Duodenal mucosa (tissue), 2 donors: Measurements from ENCODE around the gene ERCC6L2.

Source experiments
- H3K27ac ChIP-seq: one replicate; pipeline ENCODE4 v1.7.0; 2013; ENCODE audit warnings: low read depth, low read length
- H3K27me3 ChIP-seq, 2 donors: one replicate each; pipeline ENCODE4 v1.7.0; 2013; ENCODE audit warnings: low read length in 2 of 2, control low read depth in 1 of 2; ENCODE audit not compliant: insufficient read depth in 2 of 2, control insufficient read depth in 1 of 2
- H3K36me3 ChIP-seq, 2 donors: one replicate each; pipeline ENCODE4 v1.7.0; 2013; ENCODE audit warnings: low read length in 2 of 2, control low read depth in 1 of 2; ENCODE audit not compliant: insufficient read depth in 2 of 2, control insufficient read depth in 1 of 2
- H3K4me1 ChIP-seq, 2 donors: one replicate each; pipeline ENCODE4 v1.7.0; 2013; ENCODE audit warnings: low read length in 2 of 2, control low read depth in 1 of 2; ENCODE audit not compliant: insufficient read depth in 2 of 2, control insufficient read depth in 1 of 2
- H3K4me3 ChIP-seq, 2 donors: one replicate each; pipeline ENCODE4 v1.7.0; 2013; ENCODE audit warnings: low read length in 2 of 2, low read depth in 1 of 2
- H3K9ac ChIP-seq, 2 donors: one replicate each; pipeline ENCODE4 v1.7.0; 2013; ENCODE audit warnings: low read length in 2 of 2, low read depth in 1 of 2
- H3K9me3 ChIP-seq, 2 donors: one replicate each; pipeline ENCODE4 v1.7.0; 2013; ENCODE audit warnings: low read length in 2 of 2, control low read depth in 1 of 2; ENCODE audit not compliant: control insufficient read depth in 1 of 2

ERCC6L2 gene

GRCh38 chr9:95839012-95839411 lies 36.5 kb upstream of the ERCC6L2 start:
- H3K9me3 ChIP-seq = no peaks in the 10 kb centered on the region

GRCh38 chr9:95840074-95840473 lies 35.4 kb upstream of the ERCC6L2 start:
- no peak overlapping the region for H3K9ac ChIP-seq
- H3K4me1 ChIP-seq = no peaks in the 10 kb centered on the region
- H3K4me3 ChIP-seq = no peak overlapping the region
- no peaks in the 10 kb centered on the region for H3K36me3 ChIP-seq
- H3K9me3 ChIP-seq = no peaks in the 10 kb centered on the region
- H3K27ac ChIP-seq = no peak overlapping the region
- H3K27me3 ChIP-seq = no peaks in the 10 kb centered on the region

More at GRCh38 chr9:95839012-95839411, 36.5 kb upstream of the ERCC6L2 start:
- Histone ChIP-seq H3K27ac (no peak overlapping the region), H3K9ac (no peak overlapping the region), H3K27me3 (no peaks in the 10 kb centered on the region), H3K4me3 (no peak overlapping the region), H3K36me3 (no peaks in the 10 kb centered on the region), H3K4me1 (no peaks in the 10 kb centered on the region)

DNA sequence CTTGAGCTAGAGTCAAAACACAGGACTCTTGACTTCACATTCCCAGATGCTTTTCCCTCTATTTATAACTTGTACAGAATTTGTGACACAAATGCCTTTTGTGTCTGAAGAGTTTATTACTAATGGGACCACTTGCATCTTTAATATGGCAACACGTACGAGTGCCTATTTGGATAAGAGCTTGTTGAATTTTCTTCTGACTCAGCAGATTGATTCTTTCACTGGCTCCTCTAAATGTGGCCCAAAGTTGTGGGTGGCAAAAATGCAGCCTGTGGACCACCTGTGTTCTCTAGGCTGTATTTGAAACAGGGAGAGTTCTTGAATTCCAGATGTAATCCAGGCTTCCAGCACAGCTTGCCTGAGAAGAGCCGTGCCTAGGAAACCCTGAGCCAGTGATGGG lies 34.1 kb upstream of the ERCC6L2 start:
- Histone ChIP-seq H3K9ac (no peak overlapping the region), H3K4me3 (no peak overlapping the region), H3K27ac (no peak overlapping the region), H3K4me1 (no peaks in the 10 kb centered on the region), H3K36me3 (no peaks in the 10 kb centered on the region), H3K27me3 (no peaks in the 10 kb centered on the region), H3K9me3 (no peaks in the 10 kb centered on the region)

DNA sequence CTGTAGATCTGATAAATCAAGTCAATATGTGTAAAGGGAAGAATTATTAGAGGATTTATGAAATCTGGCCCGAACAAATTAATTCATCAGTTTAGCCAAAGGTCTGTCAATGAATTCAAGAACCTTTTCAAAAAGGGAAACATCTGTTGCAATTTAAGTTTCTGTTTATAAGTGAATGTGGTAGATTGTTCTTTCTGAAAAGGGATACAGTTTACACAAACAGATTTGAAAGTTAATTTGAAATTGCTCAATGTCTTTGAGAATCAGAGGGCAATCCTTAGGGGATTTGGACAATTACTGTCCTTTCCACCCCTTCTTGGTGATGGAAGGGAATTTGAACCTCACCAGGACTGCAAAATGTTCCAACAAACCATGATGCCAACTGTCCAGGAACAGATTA lies 29.7 kb upstream of the ERCC6L2 start:
- H3K9ac ChIP-seq = no peak overlapping the region

DNA sequence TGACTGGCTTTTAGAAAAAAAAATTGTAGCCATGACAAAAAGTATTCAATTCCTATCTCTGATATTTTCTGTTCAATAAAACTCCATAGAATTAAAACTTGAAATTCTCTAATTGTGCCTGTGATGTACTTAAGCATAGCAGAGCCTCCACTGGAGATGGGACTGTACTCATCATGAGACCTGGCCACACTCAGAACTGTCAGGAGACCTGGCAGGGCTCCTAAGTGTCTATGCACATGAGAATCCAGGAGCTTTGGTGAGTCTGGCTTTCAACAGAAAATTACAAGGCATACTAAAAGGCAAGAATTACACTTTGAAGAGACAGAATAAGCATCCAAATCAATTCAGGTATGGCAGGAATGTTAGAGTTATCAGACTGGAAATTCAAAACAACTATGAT lies 26.7 kb upstream of the ERCC6L2 start:
- Histone ChIP-seq H3K9ac (no peak overlapping the region), H3K4me1 (no peaks in the 10 kb centered on the region), H3K4me3 (no peak overlapping the region), H3K36me3 (no peaks in the 10 kb centered on the region), H3K27ac (no peak overlapping the region), H3K27me3 (no peaks in the 10 kb centered on the region), H3K9me3 (no peaks in the 10 kb centered on the region)

More for the DNA sequence above, 29.7 kb upstream of the ERCC6L2 start:
- Histone ChIP-seq H3K27me3 (no peaks in the 10 kb centered on the region), H3K4me3 (no peak overlapping the region), H3K27ac (no peak overlapping the region), H3K4me1 (no peaks in the 10 kb centered on the region), H3K9me3 (no peaks in the 10 kb centered on the region), H3K36me3 (no peaks in the 10 kb centered on the region)

GRCh38 chr9:95852059-95853032 lies 23.1 kb upstream of the ERCC6L2 start:
- H3K9me3 ChIP-seq = no peaks in the 10 kb centered on the region
- H3K9ac ChIP-seq = no peak overlapping the region
- H3K4me3 ChIP-seq = no peak overlapping the region
- H3K36me3 ChIP-seq = no peaks in the 10 kb centered on the region
- H3K4me1 ChIP-seq = no peaks in the 10 kb centered on the region
- H3K27me3 ChIP-seq = no peaks in the 10 kb centered on the region
- H3K27ac ChIP-seq = no peak overlapping the region

GRCh38 chr9:95854386-95855020 lies 21.0 kb upstream of the ERCC6L2 start:
- no peak overlapping the region for H3K27ac ChIP-seq
- no peaks in the 10 kb centered on the region for H3K36me3 ChIP-seq
- no peaks in the 10 kb centered on the region for H3K9me3 ChIP-seq
- H3K9ac ChIP-seq = no peak overlapping the region
- no peaks in the 10 kb centered on the region for H3K27me3 ChIP-seq
- no peak overlapping the region for H3K4me3 ChIP-seq
- no peaks in the 10 kb centered on the region for H3K4me1 ChIP-seq

GRCh38 chr9:95855961-95856360 lies 19.5 kb upstream of the ERCC6L2 start:
- Histone ChIP-seq H3K9ac (no peak overlapping the region), H3K9me3 (no peaks in the 10 kb centered on the region), H3K36me3 (no peaks in the 10 kb centered on the region), H3K27me3 (no peaks in the 10 kb centered on the region), H3K4me1 (no peaks in the 10 kb centered on the region), H3K27ac (no peak overlapping the region), H3K4me3 (no peak overlapping the region)

DNA sequence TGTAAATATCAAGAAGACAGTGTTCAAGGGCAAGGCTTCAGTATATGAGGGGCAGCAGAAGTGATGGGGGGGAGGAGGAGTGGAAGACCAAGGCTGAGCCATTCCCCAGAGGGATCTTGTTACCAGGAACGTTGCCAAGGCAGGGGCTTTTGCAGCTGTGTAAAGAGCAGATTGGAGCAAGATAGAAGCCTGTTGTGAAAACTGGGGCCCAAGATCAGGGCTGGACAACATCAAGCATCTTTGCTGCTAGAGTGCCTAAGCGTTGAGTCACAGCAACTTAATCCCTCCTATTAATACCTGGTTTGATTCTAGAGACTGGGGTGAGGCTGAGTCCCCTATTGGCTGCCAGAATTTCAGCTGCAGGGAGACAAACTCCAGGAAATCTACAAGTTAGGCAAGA lies 18.4 kb upstream of the ERCC6L2 start:
- Histone ChIP-seq H3K9ac (no peak overlapping the region), H3K4me1 (no peaks in the 10 kb centered on the region), H3K27me3 (no peaks in the 10 kb centered on the region), H3K36me3 (no peaks in the 10 kb centered on the region), H3K27ac (no peak overlapping the region), H3K4me3 (no peak overlapping the region), H3K9me3 (peaks cover 0 to 6% of the 10 kb centered on the region in 2 donors)

DNA sequence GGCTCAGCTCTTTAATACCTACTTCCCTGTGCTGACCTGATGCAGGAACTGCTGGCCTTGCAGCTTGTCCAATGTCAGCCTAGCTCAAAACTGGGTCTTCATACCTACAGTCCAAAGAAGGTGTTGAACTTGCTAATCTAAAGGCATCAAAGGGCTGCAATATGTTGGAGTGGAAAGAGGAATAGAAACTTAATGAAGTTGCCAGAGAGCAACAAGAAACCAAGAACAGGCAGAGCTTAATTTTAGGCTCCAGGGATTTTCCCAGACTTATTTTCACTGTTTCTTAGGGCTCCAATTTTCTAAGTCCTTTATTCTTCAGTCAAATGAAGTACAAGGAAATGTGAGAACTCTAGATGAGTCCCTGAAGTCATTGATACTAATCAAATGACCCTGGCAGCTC lies 17.6 kb upstream of the ERCC6L2 start:
- no peaks in the 10 kb centered on the region for H3K36me3 ChIP-seq
- H3K4me1 ChIP-seq = no peaks in the 10 kb centered on the region
- H3K9ac ChIP-seq = no peak overlapping the region
- H3K4me3 ChIP-seq = no peak overlapping the region
- H3K27ac ChIP-seq = no peak overlapping the region
- peaks cover 0 to 12% of the 10 kb centered on the region in 2 donors for H3K9me3 ChIP-seq
- H3K27me3 ChIP-seq = no peaks in the 10 kb centered on the region
